HUES48 (cell line): ENCODE measurements around the gene FCHSD1.

Experiments
- H3K27ac ChIP-seq: one replicate; pipeline ENCODE4 v1.7.0; 2013; ENCODE audit warnings: low read depth, low read length, inconsistent platforms
- H3K27me3 ChIP-seq: 2 replicates; pipeline ENCODE4 v1.6.1; 2013; ENCODE audit warnings: mild to moderate bottlenecking, low read length; ENCODE audit not compliant: control insufficient read depth, insufficient read depth
- H3K36me3 ChIP-seq: 2 replicates; pipeline ENCODE4 v1.6.1; 2013; ENCODE audit warnings: low read length; ENCODE audit not compliant: control insufficient read depth, insufficient read depth
- H3K4me1 ChIP-seq: 2 replicates; pipeline ENCODE4 v1.6.1; 2013; ENCODE audit warnings: mild to moderate bottlenecking, low read length; ENCODE audit not compliant: control insufficient read depth, insufficient read depth
- H3K4me3 ChIP-seq: 2 replicates; pipeline ENCODE4 v1.5.1; 2013; ENCODE audit warnings: mild to moderate bottlenecking, low read depth, low read length
- H3K9ac ChIP-seq: 2 replicates; pipeline ENCODE4 v1.6.1; 2013; ENCODE audit warnings: mild to moderate bottlenecking, low read depth, low read length, moderate library complexity
- H3K9me3 ChIP-seq: 2 replicates; pipeline ENCODE4 v1.6.1; 2013; ENCODE audit warnings: low read length; ENCODE audit not compliant: control insufficient read depth, insufficient read depth

FCHSD1 gene

GRCh38 chr5:141633871-141634561 lies 17.2 kb downstream of the FCHSD1 start:
- Histone ChIP-seq H3K27ac (no peak overlapping the region), H3K27me3 (no peaks in the 10 kb centered on the region), H3K36me3 (peaks cover 45% of the 10 kb centered on the region), H3K9ac (no peak overlapping the region), H3K9me3 (no peaks in the 10 kb centered on the region), H3K4me1 (peaks cover 12% of the 10 kb centered on the region), H3K4me3 (no peak overlapping the region)

GRCh38 chr5:141632650-141633049 lies 18.6 kb downstream of the FCHSD1 start:
- H3K9me3 ChIP-seq: no peaks in the 10 kb centered on the region
- H3K27ac ChIP-seq: no peak overlapping the region
- H3K9ac ChIP-seq: no peak overlapping the region
- H3K27me3 ChIP-seq: no peaks in the 10 kb centered on the region
- H3K36me3 ChIP-seq: peaks cover 55% of the 10 kb centered on the region
- H3K4me3 ChIP-seq: no peak overlapping the region
- 0 out of 2 replicates have a peak, but pooled peaks cover 5% of the 10 kb centered on the region for H3K4me1 ChIP-seq

GRCh38 chr5:141630570-141631140 lies 20.6 kb downstream of the FCHSD1 start:
- Histone ChIP-seq H3K9me3 (no peaks in the 10 kb centered on the region), H3K4me1 (0 out of 2 replicates have a peak, but pooled peaks cover under 1% of the 10 kb centered on the region), H3K9ac (no peak overlapping the region), H3K4me3 (no peak overlapping the region), H3K27ac (no peak overlapping the region), H3K36me3 (peaks cover 74% of the 10 kb centered on the region), H3K27me3 (no peaks in the 10 kb centered on the region)

GRCh38 chr5:141628175-141628788 lies 22.9 kb downstream of the FCHSD1 start:
- H3K9me3 ChIP-seq: no peaks in the 10 kb centered on the region
- H3K36me3 ChIP-seq: peaks cover 86% of the 10 kb centered on the region
- H3K4me3 ChIP-seq: no peak overlapping the region
- no peak overlapping the region for H3K9ac ChIP-seq
- no peaks in the 10 kb centered on the region for H3K27me3 ChIP-seq
- no peak overlapping the region for H3K27ac ChIP-seq
- H3K4me1 ChIP-seq: peaks cover 8% of the 10 kb centered on the region

- Histone ChIP-seq H3K27me3 (no peaks in the 10 kb centered on the region), H3K9ac (no peak overlapping the region), H3K4me3 (no peak overlapping the region), H3K36me3 (peaks cover 84% of the 10 kb centered on the region), H3K9me3 (no peaks in the 10 kb centered on the region), H3K4me1 (peaks cover 12% of the 10 kb centered on the region), H3K27ac (peak overlapping the region; percentile 66)
Observed at GRCh38 chr5:141623611-141624010, 27.6 kb downstream of the FCHSD1 start.

GRCh38 chr5:141623186-141623585 lies 28.0 kb downstream of the FCHSD1 start:
- no peaks in the 10 kb centered on the region for H3K9me3 ChIP-seq
- peaks cover 80% of the 10 kb centered on the region for H3K36me3 ChIP-seq
- H3K27me3 ChIP-seq: no peaks in the 10 kb centered on the region
- H3K4me3 ChIP-seq: no peak overlapping the region
- no peak overlapping the region for H3K9ac ChIP-seq
- peak overlapping the region; percentile 66 for H3K27ac ChIP-seq
- peaks cover 12% of the 10 kb centered on the region for H3K4me1 ChIP-seq

- Histone ChIP-seq H3K4me1 (peaks cover 38% of the 10 kb centered on the region), H3K27ac (peak within 1 kb of the TSS; percentile 87), H3K9me3 (no peaks in the 10 kb centered on the region), H3K9ac (peak within 1 kb of the TSS; percentile 77), H3K27me3 (no peaks in the 10 kb centered on the region), H3K36me3 (peaks cover 46% of the 10 kb centered on the region), H3K4me3 (peak within 1 kb of the TSS; percentile 77)
Observed at GRCh38 chr5:141618804-141619554, 32.2 kb downstream of the FCHSD1 start, which contains the start of gene DIAPH1. Gene DIAPH1 (minus strand): TSS chr5:141619000. CDS start chr5:141618914, 86 bp downstream.

- Histone ChIP-seq H3K36me3 (peaks cover 38% of the 10 kb centered on the region), H3K4me1 (peaks cover 38% of the 10 kb centered on the region), H3K27me3 (no peaks in the 10 kb centered on the region), H3K9ac (peak overlapping the region; percentile 77), H3K9me3 (no peaks in the 10 kb centered on the region), H3K27ac (peak overlapping the region; percentile 87), H3K4me3 (peak overlapping the region; percentile 77)
Observed at GRCh38 chr5:141618030-141618803, 33.0 kb downstream of the FCHSD1 start.

- peak overlapping the region; percentile 87 for H3K27ac ChIP-seq
- H3K36me3 ChIP-seq: peaks cover 34% of the 10 kb centered on the region
- no peaks in the 10 kb centered on the region for H3K9me3 ChIP-seq
- H3K9ac ChIP-seq: peak overlapping the region; percentile 46; the same call in 1 of the 2 replicates
- peaks cover 40% of the 10 kb centered on the region for H3K4me1 ChIP-seq
- peak overlapping the region; percentile 77 for H3K4me3 ChIP-seq
- no peaks in the 10 kb centered on the region for H3K27me3 ChIP-seq
Observed at GRCh38 chr5:141617682-141618029, 33.6 kb downstream of the FCHSD1 start.

GRCh38 chr5:141617128-141617527 lies 34.1 kb downstream of the FCHSD1 start:
- Histone ChIP-seq H3K36me3 (peaks cover 30% of the 10 kb centered on the region), H3K4me1 (peaks cover 40% of the 10 kb centered on the region), H3K4me3 (peak overlapping the region; percentile 77), H3K9ac (no peak overlapping the region), H3K27ac (peak overlapping the region; percentile 87), H3K9me3 (no peaks in the 10 kb centered on the region), H3K27me3 (no peaks in the 10 kb centered on the region)
